ENCODE measurements around the gene C4orf17.

C4orf17 gene

GRCh38 chr4:99591757-99592156 is 80.9 kb downstream of the C4orf17 start:
- Histone ChIP-seq H3K4me3 (ENCODE audit: low read length) (no peak overlapping the region), H2AFZ (ENCODE audit: low read depth, low read length) (no peak overlapping the region), H3K27me3 (ENCODE audit: insufficient read depth, low read length) (no peaks in the 10 kb centered on the region), H3K4me1 (ENCODE audit: insufficient read depth, low read length) (no peaks in the 10 kb centered on the region), H3K36me3 (ENCODE audit: insufficient read depth, low read length) (no peaks in the 10 kb centered on the region), H3K9me3 (ENCODE audit: low read length) (no peaks in the 10 kb centered on the region)

Data from neuron (in vitro differentiated cells).